ENCODE measurements around the gene GSK3B.

Gene GSK3B

DNA sequence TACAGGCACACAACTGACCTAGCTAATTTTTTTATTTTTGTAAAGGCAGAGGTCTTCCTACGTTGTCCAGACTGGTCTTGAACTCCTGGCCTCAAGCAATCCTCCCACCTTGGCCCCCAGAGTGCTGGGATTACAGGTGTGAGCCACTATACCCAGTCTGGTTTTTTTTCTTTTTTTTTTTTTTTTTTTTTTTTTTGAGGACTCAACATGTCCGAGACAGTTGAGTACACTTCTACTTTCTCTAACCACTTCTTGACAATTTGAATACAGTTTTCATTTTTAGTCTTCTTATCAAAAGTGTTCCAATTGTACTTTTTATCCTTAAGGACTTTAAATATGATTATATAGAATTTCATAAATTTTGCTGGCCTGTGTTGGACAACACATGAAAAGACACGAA lies 7.4 kb upstream of the GSK3B start:
- TF ChIP-seq ZNF565 (CRISPR knock-in tag; conservative IDR thresholded peaks at IDR 0.05; ENCODE audit: low read depth) (no peak), ZFP3 (CRISPR knock-in tag; IDR thresholded peaks at IDR 0.05) (no peak)
- ATAC-seq, result no peak

DNA sequence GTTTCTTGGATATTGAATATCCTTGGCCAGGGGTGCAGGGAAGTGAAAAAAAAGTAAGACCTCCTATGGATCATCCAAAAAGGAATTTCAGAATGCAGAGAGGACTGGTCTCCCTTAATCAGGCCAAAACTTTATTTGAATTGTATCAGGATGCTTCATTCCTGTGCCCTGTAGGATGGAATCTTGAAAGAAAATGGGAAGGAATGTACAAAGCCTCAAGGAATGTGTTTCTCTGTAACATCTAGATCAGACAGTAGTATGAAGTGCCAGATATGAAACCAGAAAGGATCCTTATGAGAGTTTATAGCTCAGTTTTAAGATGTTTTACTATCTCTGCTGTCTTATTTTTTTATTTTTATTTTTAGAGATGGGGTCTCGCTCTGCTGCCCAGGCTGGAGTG lies 6.5 kb upstream of the GSK3B start:
- peak; percentile 74 for ATAC-seq
- TF ChIP-seq, protein P1, sequence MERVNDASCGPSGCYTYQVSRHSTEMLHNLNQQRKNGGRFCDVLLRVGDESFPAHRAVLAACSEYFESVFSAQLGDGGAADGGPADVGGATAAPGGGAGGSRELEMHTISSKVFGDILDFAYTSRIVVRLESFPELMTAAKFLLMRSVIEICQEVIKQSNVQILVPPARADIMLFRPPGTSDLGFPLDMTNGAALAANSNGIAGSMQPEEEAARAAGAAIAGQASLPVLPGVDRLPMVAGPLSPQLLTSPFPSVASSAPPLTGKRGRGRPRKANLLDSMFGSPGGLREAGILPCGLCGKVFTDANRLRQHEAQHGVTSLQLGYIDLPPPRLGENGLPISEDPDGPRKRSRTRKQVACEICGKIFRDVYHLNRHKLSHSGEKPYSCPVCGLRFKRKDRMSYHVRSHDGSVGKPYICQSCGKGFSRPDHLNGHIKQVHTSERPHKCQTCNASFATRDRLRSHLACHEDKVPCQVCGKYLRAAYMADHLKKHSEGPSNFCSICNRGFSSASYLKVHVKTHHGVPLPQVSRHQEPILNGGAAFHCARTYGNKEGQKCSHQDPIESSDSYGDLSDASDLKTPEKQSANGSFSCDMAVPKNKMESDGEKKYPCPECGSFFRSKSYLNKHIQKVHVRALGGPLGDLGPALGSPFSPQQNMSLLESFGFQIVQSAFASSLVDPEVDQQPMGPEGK (CRISPR knock-in tag; IDR thresholded peaks at IDR 0.05; ENCODE audit: borderline replicate concordance), result no peak
- TF ChIP-seq CSDC2 (CRISPR knock-in tag; IDR thresholded peaks at IDR 0.05), result no peak
- TF ChIP-seq BACH2 (CRISPR knock-in tag; IDR thresholded peaks at IDR 0.05; ENCODE audit: borderline replicate concordance), result no peak
- TF ChIP-seq POU6F1 (CRISPR knock-in tag; IDR thresholded peaks at IDR 0.05; ENCODE audit: borderline replicate concordance, low read depth), result no peak
- TF ChIP-seq ISL1 (CRISPR knock-in tag; IDR thresholded peaks at IDR 0.05), result no peak
- no peak for TF ChIP-seq TOX (CRISPR knock-in tag; IDR thresholded peaks at IDR 0.05; ENCODE audit: borderline replicate concordance)

DNA sequence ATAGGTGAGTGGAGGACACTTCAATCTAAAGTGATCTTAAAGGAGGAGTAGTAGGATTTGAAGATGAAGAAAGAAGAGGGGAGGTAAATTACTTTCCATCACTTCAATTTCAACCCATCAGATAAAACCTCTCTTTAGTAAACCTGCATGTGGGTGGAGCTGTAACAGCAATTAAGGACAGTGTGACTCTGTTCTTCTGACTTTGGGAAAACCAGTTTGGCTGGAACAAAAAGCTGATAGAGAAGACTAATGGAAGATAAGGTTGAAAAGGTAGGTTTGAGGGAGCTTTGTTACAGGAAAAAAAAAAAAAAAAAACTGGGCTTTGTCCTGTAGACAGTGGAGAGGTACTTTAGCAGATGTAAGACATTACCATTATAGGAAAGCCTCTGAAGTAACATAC lies 4.5 kb upstream of the GSK3B start:
- no peak for ATAC-seq
- TF ChIP-seq ISL1 (CRISPR knock-in tag; IDR thresholded peaks at IDR 0.05), result no peak
- TF ChIP-seq ESRRG (CRISPR knock-in tag; IDR thresholded peaks at IDR 0.05), result no peak
- no peak for TF ChIP-seq TCF4 (CRISPR knock-in tag; IDR thresholded peaks at IDR 0.05; ENCODE audit: borderline replicate concordance)
- no peak for TF ChIP-seq BACH2 (CRISPR knock-in tag; IDR thresholded peaks at IDR 0.05; ENCODE audit: borderline replicate concordance)

DNA sequence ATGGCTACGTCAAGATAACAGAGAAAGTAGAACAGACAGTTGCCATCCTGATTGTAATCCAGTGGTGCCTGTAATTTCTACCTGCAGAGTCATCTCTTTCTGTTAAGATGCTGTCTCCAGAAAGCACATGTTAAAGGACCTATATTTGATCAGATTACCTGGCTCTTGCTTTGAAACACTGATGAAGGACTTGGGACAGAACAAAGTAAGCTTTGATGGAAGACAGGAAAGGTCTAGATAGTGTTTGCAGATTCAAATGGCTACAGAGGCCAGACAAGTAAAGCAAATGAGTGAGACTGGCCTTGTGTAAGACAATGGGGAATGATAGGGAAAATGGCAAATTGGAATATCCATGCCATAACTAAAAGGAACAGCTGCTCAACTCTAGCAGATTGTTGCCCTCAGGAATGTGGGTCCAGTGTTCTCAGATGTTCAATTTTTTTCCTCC lies 1.8 kb upstream of the GSK3B start:
- no peak for ATAC-seq
- TF ChIP-seq ISL1 (CRISPR knock-in tag; IDR thresholded peaks at IDR 0.05), result no peak
- no peak for TF ChIP-seq CSRNP3 (CRISPR knock-in tag; IDR thresholded peaks at IDR 0.05)
- TF ChIP-seq CSDC2 (CRISPR knock-in tag; IDR thresholded peaks at IDR 0.05), result no peak
- no peak for TF ChIP-seq ZFP30 (CRISPR knock-in tag; IDR thresholded peaks at IDR 0.05)
- TF ChIP-seq, protein P1 (CRISPR knock-in tag; IDR thresholded peaks at IDR 0.05; ENCODE audit: borderline replicate concordance), result no peak
- no peak for TF ChIP-seq TSHZ2 (CRISPR knock-in tag; IDR thresholded peaks at IDR 0.05)
- TF ChIP-seq POU6F1 (CRISPR knock-in tag; IDR thresholded peaks at IDR 0.05; ENCODE audit: borderline replicate concordance, low read depth), result no peak
- TF ChIP-seq RARB (CRISPR knock-in tag; IDR thresholded peaks at IDR 0.05), result no peak
- no peak for TF ChIP-seq TOX (CRISPR knock-in tag; IDR thresholded peaks at IDR 0.05; ENCODE audit: borderline replicate concordance)
- TF ChIP-seq ZNF8 (CRISPR knock-in tag; IDR thresholded peaks at IDR 0.05), result no peak
- no peak for TF ChIP-seq ZNF70 (CRISPR knock-in tag; IDR thresholded peaks at IDR 0.05)
- TF ChIP-seq, protein P2, sequence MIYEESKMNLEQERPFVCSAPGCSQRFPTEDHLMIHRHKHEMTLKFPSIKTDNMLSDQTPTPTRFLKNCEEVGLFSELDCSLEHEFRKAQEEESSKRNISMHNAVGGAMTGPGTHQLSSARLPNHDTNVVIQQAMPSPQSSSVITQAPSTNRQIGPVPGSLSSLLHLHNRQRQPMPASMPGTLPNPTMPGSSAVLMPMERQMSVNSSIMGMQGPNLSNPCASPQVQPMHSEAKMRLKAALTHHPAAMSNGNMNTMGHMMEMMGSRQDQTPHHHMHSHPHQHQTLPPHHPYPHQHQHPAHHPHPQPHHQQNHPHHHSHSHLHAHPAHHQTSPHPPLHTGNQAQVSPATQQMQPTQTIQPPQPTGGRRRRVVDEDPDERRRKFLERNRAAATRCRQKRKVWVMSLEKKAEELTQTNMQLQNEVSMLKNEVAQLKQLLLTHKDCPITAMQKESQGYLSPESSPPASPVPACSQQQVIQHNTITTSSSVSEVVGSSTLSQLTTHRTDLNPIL (CRISPR knock-in tag; IDR thresholded peaks at IDR 0.05; ENCODE audit: low read depth), result no peak
- TF ChIP-seq PPARA (CRISPR knock-in tag; IDR thresholded peaks at IDR 0.05; ENCODE audit: borderline replicate concordance), result no peak
- no peak for TF ChIP-seq BACH2 (CRISPR knock-in tag; IDR thresholded peaks at IDR 0.05; ENCODE audit: borderline replicate concordance)
- no peak for TF ChIP-seq ARNTL (CRISPR knock-in tag; IDR thresholded peaks at IDR 0.05; ENCODE audit: borderline replicate concordance, low read depth)
- no peak for TF ChIP-seq ZC3H10 (CRISPR knock-in tag; IDR thresholded peaks at IDR 0.05)
- TF ChIP-seq ESRRG (CRISPR knock-in tag; IDR thresholded peaks at IDR 0.05), result no peak
